Kidney (tissue), 14 donors: ENCODE measurements around the gene MOB1B. TPM values are rescaled to one million over a fixed set of nuclear protein-coding genes. Genes with fewer than 3 reads are reported as not detected.
"Not testable (repeated sequence)": the region's sequence is repeated elsewhere in the genome, so short reads cannot be mapped to it uniquely, and the experiment has no call there.

Source experiments
- DNase-seq, 5 donors: peaks; one replicate each; pipeline ENCODE4 v3.0.0-alpha.2; 2013 to 2020
- FAIRE-seq: peaks from 2 replicates; lab custom pipeline; 2012; peaks lifted over from hg19 to GRCh38; lab: Jason Lieb, UNC
- H3K27ac ChIP-seq, 2 donors: one replicate each; pipeline ENCODE4 v1.7.0; 2013; ENCODE audit warnings: low read depth in 2 of 2, low read length in 2 of 2, inconsistent platforms in 1 of 2
- H3K27me3 ChIP-seq: one replicate; pipeline ENCODE4 v1.7.1; 2013; ENCODE audit warnings: low read length, inconsistent platforms; ENCODE audit not compliant: control insufficient read depth, insufficient read depth
- H3K36me3 ChIP-seq, 3 donors: one replicate each; pipeline versions ENCODE4 v1.7.0 to v1.7.1; 2013; ENCODE audit warnings: low read length in 3 of 3, control low read depth in 1 of 3, inconsistent platforms in 1 of 3; ENCODE audit not compliant: insufficient read depth in 3 of 3, control insufficient read depth in 2 of 3
- H3K4me1 ChIP-seq, 3 donors: one replicate each; pipeline versions ENCODE4 v1.7.0 to v1.7.1; 2013; ENCODE audit warnings: low read length in 3 of 3, inconsistent platforms in 1 of 3, low read depth in 1 of 3; ENCODE audit not compliant: control insufficient read depth in 2 of 3, insufficient read depth in 2 of 3
- H3K4me3 ChIP-seq, 3 donors: one replicate each; pipeline versions ENCODE4 v1.7.0 to v1.8.1; 2013; ENCODE audit warnings: low read length in 3 of 3, control low read depth in 1 of 3, inconsistent platforms in 1 of 3
- H3K9ac ChIP-seq, 3 donors: one replicate each; pipeline versions ENCODE4 v1.7.0 to v1.7.1; 2013; ENCODE audit warnings: low read length in 3 of 3, control low read depth in 1 of 3, inconsistent platforms in 1 of 3
- H3K9me3 ChIP-seq, 3 donors: one replicate each; pipeline versions ENCODE4 v1.7.0 to v1.7.1; 2013; ENCODE audit warnings: low read length in 3 of 3, control low read depth in 1 of 3, inconsistent platforms in 1 of 3; ENCODE audit not compliant: control insufficient read depth in 2 of 3, insufficient read depth in 1 of 3
- CTCF ChIP-seq: IDR thresholded peaks from 3 replicates; pipeline ENCODE4 v1.5.1; 2012; ENCODE audit warnings: mild to moderate bottlenecking, moderate library complexity, borderline replicate concordance; ENCODE audit not compliant: insufficient read depth; ENCODE audit errors: extremely low read depth
- intact Hi-C: fragments of 100-400 bp; cut with DNase I; formaldehyde crosslinking; loops from one replicate; pipeline ENCODE4 v1.11.1; 2022
- polyA plus RNA-seq: library from polyadenylated mRNA; stranded (reverse); fragments of 350-450 nt; fragmentation: Illumina TruSeq; extraction: RNeasy Lipid Tissue Mini Kit (QIAGEN cat#74804); gene quantifications from one replicate; pipeline ENCODE4 v1.2.3, GENCODE V29; 2014; ENCODE audit warnings: low read depth, low replicate concordance; ENCODE audit not compliant: insufficient read depth
- total RNA-seq: library from RNA; stranded (reverse); fragmentation: NEBNext Ultra II Directional; extraction: Animal tissue kit (Norgen Biotek cat#: 25700); gene quantifications from one replicate; pipeline ENCODE4 v1.2.1, GENCODE V29; 2021
- donor health status: control.
- donor health status: control.
- donor health status: control.
- donor health status: control.
- donor health status: control.
- donor health status: DM: yes; HTN: yes; CAD: no.
- donor health status: Normal renal cell carcinoma (clear cell type).

The MOB1B gene
- total and polyA plus RNA-seq, 2 donors from 2014 or later: 13.9 to 34.2 TPM

- H3K4me1 ChIP-seq: no peaks in the 10 kb centered on the region
- no peaks in the 10 kb centered on the region for H3K9me3 ChIP-seq
- no peaks in the 10 kb centered on the region for H3K27me3 ChIP-seq
- FAIRE-seq (no peak), DNase-seq (no peak)
- intact Hi-C loops: no loop called here
- no peak for TF ChIP-seq CTCF
- no peak overlapping the region for H3K4me3 ChIP-seq
- H3K36me3 ChIP-seq: no peaks in the 10 kb centered on the region
- H3K27ac ChIP-seq: no peak overlapping the region
- H3K9ac ChIP-seq: no peak overlapping the region
Measured at GRCh38 chr4:71009086-71009485, 106.9 kb downstream of the MOB1B start.

- Histone ChIP-seq H3K36me3 (no peaks in the 10 kb centered on the region), H3K27me3 (no peaks in the 10 kb centered on the region), H3K9ac (peak overlapping the region in 1 of 3 donors; percentile 15), H3K9me3 (no peaks in the 10 kb centered on the region), H3K27ac (no peak overlapping the region), H3K4me3 (no peak overlapping the region), H3K4me1 (no peaks in the 10 kb centered on the region)
- TF ChIP-seq CTCF: peak; percentile 55
- intact Hi-C loops: loop anchor here (10.0 kb wide), 1 partner anchor 355 kb away; no protein-coding TSS in a partner anchor
- peak in 2 of 5 donors; percentile 47 to 64 for DNase-seq
- FAIRE-seq: peak; percentile 57
Measured at GRCh38 chr4:71009890-71010588, 107.9 kb downstream of the MOB1B start.

- Histone ChIP-seq H3K9ac (no peak overlapping the region), H3K27me3 (no peaks in the 10 kb centered on the region), H3K4me1 (no peaks in the 10 kb centered on the region), H3K27ac (no peak overlapping the region), H3K4me3 (no peak overlapping the region), H3K9me3 (no peaks in the 10 kb centered on the region), H3K36me3 (no peaks in the 10 kb centered on the region)
- no peak for FAIRE-seq
- no peak for DNase-seq
- TF ChIP-seq CTCF: no peak
- intact Hi-C loops: loop anchor here (10.0 kb wide), 1 partner anchor 357 kb away; no protein-coding TSS in a partner anchor
Measured at GRCh38 chr4:71011451-71011850, 109.3 kb downstream of the MOB1B start.

- H3K9me3 ChIP-seq, H3K36me3 ChIP-seq, DNase-seq, H3K27me3 ChIP-seq, H3K27ac ChIP-seq, H3K9ac ChIP-seq, H3K4me1 ChIP-seq, H3K4me3 ChIP-seq, FAIRE-seq: not testable (repeated sequence)
- intact Hi-C loops: loop anchor here (10.0 kb wide), 1 partner anchor 363 kb away; no protein-coding TSS in a partner anchor
Measured at GRCh38 chr4:71017391-71017790, 115.2 kb downstream of the MOB1B start.
